Cerebellar nuclear complex (tissue), 1 donor: ENCODE measurements around the gene RRP12.

Source experiments
- DNase-seq, 2 experiments: peaks; one replicate each; lab custom pipeline; 2025; lab: John Stamatoyannopoulos, UW

Gene RRP12

DNA sequence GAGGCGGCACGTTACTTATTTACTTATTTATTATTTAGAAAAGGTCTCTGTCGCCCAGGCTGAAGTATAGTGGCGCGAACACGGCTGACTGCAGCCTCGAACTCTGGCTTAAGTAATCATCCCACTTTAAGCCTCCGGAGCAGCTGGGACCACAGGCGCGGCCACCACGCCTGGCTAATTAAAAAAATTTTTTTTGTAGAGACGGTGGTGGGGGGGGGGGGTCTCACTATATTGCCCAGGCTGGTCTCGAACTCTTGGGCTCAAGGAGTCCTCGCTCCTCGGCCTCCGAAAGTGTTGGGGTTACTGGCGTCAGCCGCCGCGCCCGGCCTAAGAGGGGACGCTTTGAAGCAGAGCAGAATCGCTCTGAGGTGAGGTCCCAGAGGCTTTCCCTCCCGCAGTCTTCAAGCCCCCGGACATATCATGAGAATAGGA is 65.9 kb downstream of the RRP12 start:
- DNase-seq, result no peak

DNA sequence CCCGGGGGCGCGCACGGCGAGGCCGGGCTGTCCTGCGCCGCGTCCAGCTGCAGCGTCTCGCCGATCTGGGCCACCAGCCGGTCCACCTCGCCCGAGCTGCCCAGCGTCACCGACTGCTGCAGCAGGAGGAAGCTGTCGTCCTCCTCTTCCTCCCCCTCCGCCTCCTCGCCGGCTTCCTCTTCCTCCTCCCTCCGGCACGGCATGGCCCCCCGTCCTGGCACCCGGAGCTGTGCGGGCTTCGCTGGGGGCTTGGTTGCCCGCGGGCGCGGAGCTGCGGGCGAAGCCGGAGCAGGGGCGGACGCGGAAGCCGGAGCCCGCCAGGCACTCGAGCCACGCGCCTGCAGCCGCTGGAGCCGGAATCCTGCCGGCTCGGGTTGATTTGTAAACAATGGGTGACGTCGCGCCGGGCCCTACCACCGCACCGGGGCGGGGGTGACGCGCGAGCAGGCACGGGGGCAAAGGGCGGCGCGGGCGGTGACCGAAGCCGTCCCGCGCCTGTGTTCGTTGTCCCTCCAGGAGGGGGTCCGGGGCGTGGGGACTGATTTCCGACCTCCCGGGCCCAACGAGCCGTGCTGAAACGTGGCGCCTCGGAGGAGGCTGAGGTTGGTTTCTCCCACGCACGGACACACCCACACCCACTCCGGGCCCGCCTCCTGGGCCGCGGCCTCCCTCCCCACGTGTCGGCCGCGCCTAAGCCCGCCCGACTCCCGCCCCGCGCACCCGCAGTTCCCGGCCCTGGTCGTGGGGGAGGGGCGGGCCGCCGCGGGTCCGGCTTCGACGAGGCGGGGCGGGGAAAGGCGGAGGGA is 66.6 kb downstream of the RRP12 start, which contains the start of gene FRAT2:
FRAT2 (minus strand) TSS at position 360 of the 806 bp plus-strand sequence; CDS start at position 203, 157 bp downstream.
- DNase-seq, result peak; percentile 27 to 72

DNA sequence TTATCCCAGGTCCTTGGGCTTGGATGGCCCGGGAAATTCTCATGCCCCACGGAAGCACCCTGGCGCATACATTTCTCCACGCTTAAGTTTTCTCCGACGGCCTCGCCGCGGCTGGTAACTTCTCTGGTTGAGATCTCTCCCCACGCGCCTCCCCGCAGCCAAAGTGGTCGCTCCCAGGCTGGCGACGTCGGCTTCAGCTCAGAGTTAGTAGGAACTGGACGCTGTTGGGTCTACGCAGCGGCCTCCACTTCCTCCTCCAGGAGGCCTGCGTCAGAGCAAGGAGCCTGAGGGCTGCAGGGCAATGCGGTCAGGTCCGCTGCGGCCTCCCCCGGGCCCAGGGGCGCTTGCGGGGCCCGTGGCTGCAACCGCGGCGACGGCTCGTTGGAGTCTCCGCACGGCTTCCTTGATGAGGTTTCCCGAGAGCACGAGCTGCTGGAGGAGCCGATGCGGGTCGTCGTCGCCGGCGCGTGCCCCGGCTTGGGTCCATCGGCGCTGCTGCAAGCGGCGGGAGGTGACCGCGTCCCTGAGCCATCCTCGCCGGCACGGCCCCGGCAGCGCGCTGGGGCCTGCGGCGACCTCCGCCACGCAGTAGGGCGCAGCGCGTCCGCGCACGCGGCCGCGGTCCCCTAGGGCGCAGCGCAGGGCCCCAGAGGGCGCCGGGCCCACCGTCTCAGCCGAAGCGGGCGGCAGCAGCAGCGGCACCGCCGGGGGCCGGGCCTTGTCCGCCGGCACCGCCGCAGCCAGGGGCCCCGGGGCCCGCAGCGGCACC is 67.4 kb downstream of the RRP12 start:
- no peak for DNase-seq

DNA sequence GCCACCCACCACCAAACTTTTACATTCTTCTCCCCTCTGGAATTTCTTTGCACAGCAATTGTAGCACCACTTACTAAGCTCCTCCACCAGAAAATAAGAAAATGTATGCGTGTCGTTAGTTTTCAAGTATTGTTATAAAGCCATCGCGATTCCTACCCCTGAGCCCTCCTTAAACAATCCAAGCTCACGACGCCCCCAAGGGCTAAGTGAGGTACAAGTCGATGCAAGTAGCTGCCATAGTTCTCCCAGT is 67.9 kb downstream of the RRP12 start:
- no peak for DNase-seq

DNA sequence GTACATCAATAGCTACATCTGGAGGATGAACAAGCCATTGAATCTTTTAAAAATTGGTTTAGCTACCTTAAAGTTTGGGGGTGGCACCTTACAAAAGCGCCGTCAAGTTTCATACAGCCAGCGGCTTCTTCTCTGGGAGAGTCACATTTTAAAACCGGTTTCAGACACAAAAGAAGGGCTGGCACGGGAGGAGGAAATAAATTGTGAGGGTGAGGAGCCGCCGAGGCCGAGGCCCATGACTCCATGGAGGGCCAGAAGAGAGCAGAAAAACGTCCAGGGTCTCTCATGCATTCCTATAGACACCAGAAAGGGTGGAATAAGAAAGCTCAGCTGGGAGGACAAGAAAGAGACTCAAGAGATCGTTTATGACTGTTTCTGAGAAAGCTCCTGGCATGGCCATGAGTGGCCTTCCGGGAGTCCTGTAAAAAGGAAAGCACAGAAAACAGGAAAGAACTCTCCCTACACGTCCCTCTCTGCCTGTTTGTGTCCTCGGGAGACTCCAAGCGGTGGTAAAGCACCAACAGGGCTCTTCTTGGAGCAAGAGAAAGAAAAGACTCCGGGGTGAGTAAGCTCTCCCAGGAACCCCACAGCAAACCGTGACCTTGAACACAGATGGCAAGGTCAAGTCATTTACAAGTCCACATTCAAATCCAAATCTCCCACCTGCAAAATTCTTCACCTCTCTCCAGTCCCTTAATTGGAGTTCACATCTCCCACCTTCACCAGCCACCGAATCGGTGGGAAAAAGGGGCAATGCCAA is 68.4 kb downstream of the RRP12 start:
- no peak for DNase-seq

DNA sequence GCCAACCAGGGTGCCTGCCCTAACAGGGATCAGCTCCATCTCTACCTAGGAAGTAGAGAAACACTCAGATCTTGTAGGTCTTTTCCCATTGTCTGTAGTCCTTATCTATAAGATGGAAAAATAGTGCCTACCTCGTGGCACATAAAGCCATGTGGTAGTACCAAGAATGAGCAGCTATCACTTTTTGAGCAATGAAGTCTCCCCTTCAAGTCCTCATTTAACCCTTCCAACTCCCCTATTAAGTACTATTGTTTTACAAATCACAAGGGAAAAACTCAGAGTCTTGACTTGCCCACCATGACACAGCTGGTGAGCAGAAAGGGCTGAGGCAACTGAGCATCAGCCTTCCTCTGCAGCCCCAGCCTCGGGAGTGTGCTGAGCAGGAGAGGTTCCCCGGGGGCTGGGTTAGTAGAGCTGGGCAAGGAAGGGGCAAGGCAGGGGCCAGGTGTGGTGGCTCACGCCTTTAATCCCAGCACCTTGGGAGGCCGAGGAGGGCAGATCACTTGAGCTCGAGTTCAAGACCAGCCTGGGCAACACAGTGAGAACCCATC is 69.9 kb downstream of the RRP12 start:
- no peak for DNase-seq

DNA sequence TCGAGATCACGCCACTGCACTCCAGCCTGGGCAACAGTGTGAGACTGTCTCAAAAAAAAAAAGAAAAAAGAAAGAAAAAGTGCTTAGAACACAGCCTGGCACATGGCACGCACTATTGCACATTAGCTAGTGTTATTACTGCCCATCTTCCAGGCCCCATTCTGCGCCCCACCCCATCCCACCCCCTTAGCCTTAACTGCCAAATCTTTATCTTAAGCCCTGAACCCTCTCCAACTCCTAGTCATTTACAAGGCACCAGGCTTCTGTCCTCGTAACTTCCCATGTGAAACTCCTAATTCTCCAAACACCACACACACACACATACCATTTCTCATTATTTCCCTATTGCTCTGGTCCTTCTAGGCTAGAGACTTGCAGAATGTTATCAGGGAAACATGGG is 71.4 kb downstream of the RRP12 start:
- DNase-seq, result no peak

DNA sequence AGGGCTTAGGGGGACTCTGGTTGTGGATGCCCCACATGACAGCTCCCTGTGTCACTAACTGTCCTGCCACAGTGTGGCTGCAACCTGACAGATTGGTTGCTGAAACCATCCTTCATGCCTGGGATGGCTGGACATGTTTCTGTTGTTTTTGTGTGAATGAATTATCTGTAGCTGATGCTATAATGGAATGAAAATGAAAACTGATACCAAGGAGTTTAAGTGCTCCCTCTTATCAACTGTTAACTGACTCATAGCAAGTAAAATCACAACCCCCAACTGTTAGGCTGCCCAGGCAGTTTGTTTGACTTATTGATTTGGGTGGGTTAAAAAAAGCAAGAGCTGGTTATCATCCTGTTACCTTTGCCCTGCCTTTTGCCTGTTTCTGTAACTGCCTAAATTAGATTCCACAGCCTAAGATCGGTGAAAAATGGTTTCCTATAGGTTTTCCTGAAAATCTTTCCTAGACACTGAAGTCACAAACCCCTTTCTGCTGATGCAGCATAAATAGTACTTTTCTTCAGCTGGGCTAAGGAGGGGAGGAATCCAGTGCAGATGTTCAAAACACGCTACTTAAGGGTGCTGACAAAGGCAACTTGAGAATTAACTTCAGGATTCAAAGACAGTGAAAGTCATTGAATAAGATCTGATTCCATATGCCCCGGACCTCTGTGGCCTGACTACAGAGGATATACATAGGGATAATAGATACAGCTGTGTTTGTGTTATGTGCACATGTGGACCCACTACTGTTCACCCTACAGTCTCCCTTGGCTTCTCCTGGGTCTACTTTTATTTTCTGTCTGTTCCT is 72.3 kb downstream of the RRP12 start:
- DNase-seq, result no peak

DNA sequence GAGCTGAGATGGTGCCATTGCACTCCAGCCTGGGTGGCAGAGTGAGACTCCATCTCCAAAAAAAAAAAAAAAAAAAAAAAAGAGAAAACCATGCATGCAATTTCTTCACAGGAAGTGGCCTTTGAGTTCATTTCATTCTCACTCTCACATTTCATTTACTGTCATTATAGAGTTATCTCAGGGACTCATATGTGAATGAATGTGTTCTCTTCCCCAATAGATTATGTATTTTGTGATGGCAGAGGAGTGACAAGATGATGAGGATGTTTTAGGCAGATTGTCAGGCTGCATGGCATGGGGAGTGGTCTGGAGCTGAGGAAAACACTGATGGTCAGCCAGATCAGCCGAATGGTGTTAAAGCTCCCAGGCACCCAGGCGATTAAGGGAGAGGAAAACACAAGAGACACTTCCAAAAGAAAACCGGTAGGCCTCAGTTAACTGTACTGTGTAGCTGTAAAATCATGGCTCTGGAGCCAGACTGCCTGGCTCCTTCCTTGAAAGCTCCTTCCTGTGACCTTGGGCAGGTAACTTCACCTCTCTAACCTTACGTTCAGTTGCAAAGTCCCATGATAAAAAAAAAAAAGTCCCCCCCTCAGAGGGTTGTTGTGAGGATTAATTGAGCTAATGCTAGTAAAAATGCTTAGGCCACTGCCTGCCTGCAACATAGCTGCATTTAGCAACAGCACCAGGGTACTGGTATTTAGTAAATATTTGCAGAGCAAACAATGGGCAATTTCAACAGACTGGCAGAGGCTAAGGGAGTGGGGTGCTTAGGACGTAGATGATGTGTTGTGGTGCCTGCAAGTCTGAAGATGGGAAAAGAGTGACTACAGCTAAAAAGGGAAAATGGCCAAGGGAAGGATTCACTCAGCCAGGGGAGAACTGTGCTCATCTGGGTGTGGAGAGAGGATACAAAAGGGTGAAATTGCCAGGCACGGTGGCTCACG is 73.5 kb downstream of the RRP12 start:
- no peak for DNase-seq

DNA sequence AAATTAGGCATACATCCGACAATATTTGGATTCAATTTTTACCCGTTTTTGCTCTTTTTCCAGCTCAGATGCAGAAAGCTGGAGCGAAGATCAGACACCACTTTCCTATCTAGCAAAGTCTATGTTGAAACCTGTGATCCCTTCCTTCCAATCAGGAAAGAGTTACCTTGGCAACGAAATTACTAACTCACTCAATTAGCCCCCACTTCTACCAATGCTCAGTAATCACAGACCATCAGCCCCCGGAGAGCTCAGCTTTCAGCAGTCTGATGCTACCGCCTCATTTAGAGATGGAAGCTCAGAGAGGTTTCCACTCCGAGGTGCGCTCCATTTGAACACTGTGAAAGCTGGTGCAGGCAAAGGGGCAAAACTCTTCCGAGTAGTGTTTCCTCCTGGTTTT is 75.4 kb downstream of the RRP12 start:
- DNase-seq, result no peak

DNA sequence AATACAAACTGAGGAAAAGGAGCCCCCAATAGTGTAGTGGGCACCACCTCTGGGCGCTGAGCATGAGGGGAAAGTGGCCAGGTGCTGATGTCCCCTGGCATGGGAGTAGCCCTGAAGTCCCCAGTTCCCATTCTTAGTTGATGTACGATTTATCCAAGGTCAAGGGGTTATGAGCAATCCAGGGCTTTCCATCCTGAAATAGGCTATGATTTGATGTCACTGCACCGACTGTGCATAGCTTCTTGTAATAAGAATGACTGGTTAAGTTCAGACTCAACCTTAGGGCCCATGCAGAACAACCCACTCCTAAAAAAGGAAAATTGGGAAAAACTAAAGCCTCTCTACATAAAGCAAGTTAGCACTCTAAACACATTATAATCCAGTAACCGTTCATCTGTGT is 77.6 kb downstream of the RRP12 start:
- no peak for DNase-seq

DNA sequence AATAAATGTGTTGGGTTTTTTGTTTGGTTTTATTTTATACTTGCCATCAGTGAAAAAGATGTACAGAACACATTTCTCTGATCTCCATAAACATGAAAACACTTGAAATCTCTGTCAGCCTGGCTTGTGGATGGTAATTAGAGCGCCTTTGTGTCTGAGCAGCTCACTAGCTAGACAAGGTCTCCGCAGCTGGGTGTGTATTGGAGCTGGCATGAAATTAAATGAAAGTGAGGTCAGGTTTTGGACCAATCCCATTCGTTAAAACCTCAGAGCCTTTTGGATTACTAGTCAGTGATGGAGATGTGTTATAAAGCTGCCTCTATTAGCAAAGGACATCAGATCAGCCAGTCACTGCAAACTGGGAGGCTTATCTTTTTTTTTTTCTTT is 79.3 kb downstream of the RRP12 start:
- DNase-seq, result no peak

DNA sequence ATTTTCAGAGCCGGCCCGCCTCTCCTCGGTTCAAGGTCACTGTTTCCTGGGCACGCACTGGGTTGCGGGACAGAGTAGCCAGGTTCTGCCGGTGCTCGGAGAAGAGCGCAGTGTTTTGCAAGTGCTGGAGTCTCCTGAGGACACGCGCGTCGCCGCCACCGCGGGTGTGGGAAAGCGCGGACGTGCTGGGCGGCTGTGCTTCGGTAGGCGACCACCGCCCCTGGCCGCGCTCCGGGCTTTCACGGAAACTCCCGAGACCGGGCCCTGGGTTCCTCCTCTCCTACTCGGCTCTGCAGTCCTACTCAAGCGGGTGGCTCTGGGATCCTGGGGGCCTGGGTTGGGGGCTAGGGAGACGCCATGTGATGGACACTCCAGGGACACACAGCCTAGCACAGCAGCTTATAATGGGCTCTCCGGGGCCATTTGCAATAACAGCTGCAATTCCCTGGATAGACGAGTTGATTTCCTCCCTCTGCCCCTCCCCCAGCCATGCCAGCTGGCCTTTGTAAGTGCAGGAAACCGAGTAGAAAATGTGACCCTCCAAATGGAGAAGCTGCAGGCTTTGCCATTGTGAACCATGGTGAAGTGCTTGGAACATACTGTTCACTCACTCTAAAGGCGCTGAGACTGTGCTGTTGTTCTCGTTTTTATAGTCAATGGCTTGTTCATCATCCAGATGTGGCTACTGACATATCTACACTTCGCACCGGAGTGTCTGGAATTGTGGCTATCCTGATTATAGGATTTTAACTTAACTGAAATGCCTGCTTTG is 79.9 kb downstream of the RRP12 start:
- DNase-seq, result no peak

DNA sequence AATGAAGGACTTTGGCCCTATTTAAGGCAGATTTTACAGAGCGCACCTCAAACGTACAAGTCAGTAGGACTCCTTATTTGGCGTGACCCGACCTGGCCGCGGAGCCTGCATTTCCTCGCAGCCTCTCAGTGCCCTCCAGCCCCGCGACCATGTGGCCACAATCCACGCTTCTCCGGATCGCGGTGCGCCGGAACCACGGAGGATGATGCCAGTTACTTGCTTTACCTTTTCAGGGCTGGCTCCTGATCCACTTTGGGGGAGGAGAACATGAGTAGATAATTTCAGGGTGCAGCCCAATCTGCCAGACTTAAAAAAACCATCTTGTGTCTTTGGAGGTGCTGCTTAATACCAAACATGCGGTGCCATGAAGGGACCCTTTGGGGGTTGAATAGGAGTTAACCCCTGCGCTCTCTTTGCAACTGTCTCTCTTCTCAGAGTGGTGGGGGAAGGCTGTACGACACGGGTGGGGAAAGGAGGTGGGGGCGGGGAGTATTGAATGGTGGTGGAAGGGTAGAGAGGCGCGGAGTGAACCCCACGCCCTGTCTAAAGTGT is 80.6 kb downstream of the RRP12 start:
- DNase-seq, result no peak

DNA sequence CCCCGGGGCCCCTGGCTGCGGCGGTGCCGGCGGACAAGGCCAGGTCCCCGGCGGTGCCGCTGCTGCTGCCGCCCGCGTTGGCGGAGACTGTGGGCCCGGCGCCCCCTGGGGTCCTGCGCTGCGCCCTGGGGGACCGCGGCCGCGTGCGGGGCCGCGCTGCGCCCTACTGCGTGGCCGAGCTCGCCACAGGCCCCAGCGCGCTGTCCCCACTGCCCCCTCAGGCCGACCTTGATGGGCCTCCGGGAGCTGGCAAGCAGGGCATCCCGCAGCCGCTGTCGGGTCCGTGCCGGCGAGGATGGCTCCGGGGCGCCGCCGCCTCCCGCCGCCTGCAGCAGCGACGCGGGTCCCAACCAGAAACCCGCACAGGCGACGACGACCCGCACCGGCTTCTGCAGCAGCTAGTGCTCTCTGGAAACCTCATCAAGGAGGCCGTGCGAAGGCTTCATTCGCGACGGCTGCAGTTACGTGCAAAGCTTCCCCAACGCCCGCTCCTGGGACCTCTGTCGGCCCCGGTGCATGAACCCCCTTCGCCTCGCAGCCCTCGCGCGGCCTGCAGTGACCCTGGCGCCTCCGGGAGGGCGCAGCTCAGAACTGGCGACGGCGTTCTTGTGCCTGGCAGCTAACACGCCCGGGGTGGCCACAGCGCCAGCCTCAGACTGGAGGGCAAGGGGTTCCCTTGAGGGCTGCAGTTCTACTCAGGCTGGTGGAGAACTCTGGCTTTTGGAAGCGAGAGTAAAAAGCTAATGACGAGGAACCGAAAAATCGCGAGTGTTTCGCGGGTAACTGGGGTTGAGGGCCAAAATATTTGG is 81.3 kb downstream of the RRP12 start:
- DNase-seq, result no peak

DNA sequence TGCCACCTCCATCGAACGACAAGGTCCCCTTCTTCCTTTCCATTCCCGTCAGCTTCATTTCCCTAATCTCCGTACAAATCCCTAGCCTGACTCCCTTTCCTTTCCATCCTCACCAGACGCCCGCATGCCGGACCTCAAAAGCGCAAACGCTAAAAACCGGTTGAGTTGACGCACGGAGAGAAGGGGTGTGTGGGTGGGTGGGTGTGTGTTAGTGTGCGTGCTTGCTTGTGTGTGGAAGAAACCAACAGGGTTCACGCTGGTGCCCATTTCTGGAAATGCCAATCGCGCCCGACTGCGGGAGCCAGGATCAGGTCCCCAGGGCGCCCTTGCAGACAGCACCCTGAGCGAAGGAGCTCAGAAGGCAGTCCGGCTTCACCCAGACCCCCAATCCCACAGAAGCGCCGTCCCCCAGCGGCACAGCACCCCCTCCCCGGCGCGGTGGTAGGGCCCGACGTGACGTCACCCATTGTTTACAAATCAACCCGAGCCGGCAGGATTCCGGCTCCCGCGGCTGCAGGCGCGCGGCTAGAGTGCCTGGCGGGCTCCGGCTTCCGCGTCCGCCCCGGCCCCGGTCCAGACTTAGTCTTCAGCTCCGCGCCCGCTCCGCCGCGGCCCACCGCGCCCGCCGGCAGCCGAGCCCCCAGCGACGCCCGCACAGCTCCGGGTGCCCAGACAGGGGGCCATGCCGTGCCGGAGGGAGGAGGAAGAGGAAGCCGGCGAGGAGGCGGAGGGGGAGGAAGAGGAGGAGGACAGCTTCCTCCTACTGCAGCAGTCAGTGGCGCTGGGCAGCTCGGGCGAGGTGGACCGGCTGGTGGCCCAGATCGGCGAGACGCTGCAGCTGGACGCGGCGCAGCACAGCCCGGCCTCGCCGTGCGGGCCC is 82.1 kb downstream of the RRP12 start, which contains the start of gene FRAT1:
FRAT1 (plus strand) TSS at position 500 of the 880 bp plus-strand sequence; CDS start at position 683, 183 bp downstream.
- DNase-seq, result peak in 1 of 2 experiments; percentile 89

DNA sequence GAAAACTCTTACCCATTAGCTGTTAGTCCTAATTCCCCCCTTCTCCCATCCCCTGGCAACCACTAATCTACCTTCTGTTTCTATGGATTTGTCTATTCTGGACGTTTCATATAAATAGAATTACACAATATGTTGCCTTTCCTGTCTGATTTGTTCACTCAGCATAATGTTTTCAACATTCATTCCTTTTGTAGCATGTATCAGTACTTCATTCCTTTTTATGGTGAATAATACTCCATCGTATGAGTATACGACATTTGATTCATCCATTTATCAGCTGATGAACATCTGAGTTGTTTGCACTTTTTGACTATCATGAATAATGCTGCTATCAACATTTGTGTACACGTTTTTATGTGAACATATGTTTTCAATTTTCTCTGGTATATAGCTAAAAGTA is 86.5 kb downstream of the RRP12 start:
- no peak for DNase-seq
